Osteocyte (in vitro differentiated cells): ENCODE data around the gene THRB. TPM values are rescaled to one million over a fixed set of nuclear protein-coding genes. Genes with fewer than 3 reads are reported as not detected.

Source experiments
- DNase-seq: peaks from one replicate; pipeline ENCODE4 v3.0.0; 2021; ENCODE audit warnings: mixed read lengths; ENCODE audit not compliant: unreplicated experiment; ENCODE audit errors: extremely low spot score
- H3K27ac Mint-ChIP-seq: one replicate; pipeline ENCODE4 v1.8.0; 2021; ENCODE audit warnings: mild to moderate bottlenecking, mixed read lengths; ENCODE audit not compliant: unreplicated experiment
- H3K27me3 Mint-ChIP-seq: one replicate; pipeline ENCODE4 v1.8.0; 2021; ENCODE audit warnings: mixed read lengths; ENCODE audit not compliant: unreplicated experiment
- H3K36me3 Mint-ChIP-seq: one replicate; pipeline ENCODE4 v1.8.0; 2021; ENCODE audit warnings: mixed read lengths; ENCODE audit not compliant: unreplicated experiment
- H3K4me1 Mint-ChIP-seq: one replicate; pipeline ENCODE4 v1.8.0; 2021; ENCODE audit warnings: mixed read lengths; ENCODE audit not compliant: unreplicated experiment
- H3K4me3 Mint-ChIP-seq: one replicate; pipeline ENCODE4 v1.8.0; 2021; ENCODE audit warnings: mild to moderate bottlenecking, moderate library complexity, mixed read lengths; ENCODE audit not compliant: unreplicated experiment
- H3K9me3 Mint-ChIP-seq: one replicate; pipeline ENCODE4 v1.8.0; 2021; ENCODE audit warnings: mixed read lengths; ENCODE audit not compliant: unreplicated experiment
- CTCF ChIP-seq: fragments of 200-600 bp; sonication (generic); IDR thresholded peaks from 2 replicates; pipeline ENCODE4 v1.5.0; 2021; ENCODE audit warnings: antibody characterized with exemption, mild to moderate bottlenecking, moderate library complexity
- total RNA-seq: library from RNA; stranded (reverse); gene quantifications from 2 replicates; pipeline ENCODE4 v1.2.1, GENCODE V29; 2021

Gene THRB
- total RNA-seq, 1 donor from 2014 or later, result 4.6 TPM

- TF ChIP-seq CTCF, result no peak
- H3K4me3 Mint-ChIP-seq, result no peak overlapping the region
- no peak for DNase-seq
- no peaks in the 10 kb centered on the region for H3K9me3 Mint-ChIP-seq
- no peak overlapping the region for H3K27ac Mint-ChIP-seq
- peaks cover 2% of the 10 kb centered on the region for H3K36me3 Mint-ChIP-seq
- no peaks in the 10 kb centered on the region for H3K27me3 Mint-ChIP-seq
- H3K4me1 Mint-ChIP-seq, result peaks cover 18% of the 10 kb centered on the region
Measured at GRCh38 chr3:24138876-24139256, 355.8 kb downstream of the THRB start.

- Mint-ChIP-seq H3K4me1 (peaks cover 20% of the 10 kb centered on the region), H3K27ac (no peak overlapping the region), H3K36me3 (peaks cover 2% of the 10 kb centered on the region), H3K9me3 (no peaks in the 10 kb centered on the region), H3K4me3 (no peak overlapping the region), H3K27me3 (no peaks in the 10 kb centered on the region)
- no peak for TF ChIP-seq CTCF
- DNase-seq, result no peak
Measured at GRCh38 chr3:24137958-24138875, 356.4 kb downstream of the THRB start.

GRCh38 chr3:24137334-24137733 is 357.3 kb downstream of the THRB start:
- no peak for DNase-seq
- H3K4me3 Mint-ChIP-seq, result no peak overlapping the region
- TF ChIP-seq CTCF, result no peak
- no peaks in the 10 kb centered on the region for H3K9me3 Mint-ChIP-seq
- no peak overlapping the region for H3K27ac Mint-ChIP-seq
- peaks cover 2% of the 10 kb centered on the region for H3K36me3 Mint-ChIP-seq
- no peaks in the 10 kb centered on the region for H3K27me3 Mint-ChIP-seq
- peaks cover 20% of the 10 kb centered on the region for H3K4me1 Mint-ChIP-seq

GRCh38 chr3:24136624-24137310 is 357.9 kb downstream of the THRB start:
- Mint-ChIP-seq H3K27me3 (no peaks in the 10 kb centered on the region), H3K9me3 (no peaks in the 10 kb centered on the region), H3K4me1 (peaks cover 20% of the 10 kb centered on the region), H3K4me3 (no peak overlapping the region), H3K36me3 (peaks cover 2% of the 10 kb centered on the region), H3K27ac (no peak overlapping the region)
- DNase-seq, result no peak
- TF ChIP-seq CTCF, result no peak

- no peak for DNase-seq
- Mint-ChIP-seq H3K4me3 (no peak overlapping the region), H3K36me3 (no peaks in the 10 kb centered on the region), H3K27ac (peak overlapping the region; percentile 71), H3K9me3 (no peaks in the 10 kb centered on the region), H3K27me3 (no peaks in the 10 kb centered on the region), H3K4me1 (peaks cover 20% of the 10 kb centered on the region)
- no peak for TF ChIP-seq CTCF
Measured at GRCh38 chr3:24135280-24135679, 359.4 kb downstream of the THRB start.
